HL-60 (cell line): ENCODE data around the gene MPO.

Source experiments
- DNase-seq, 2 experiments: peaks; one replicate each; pipeline ENCODE4 v3.0.0-alpha.2; 2010 to 2020; ENCODE audit warnings: low read depth in 1 of 2, low spot score in 1 of 2
- H3K27ac ChIP-seq: fragments of 250-450 bp; sonication (Bioruptor Pico); replicated peaks from 2 replicates; pipeline ENCODE4 v1.5.1; 2020; ENCODE audit warnings: mild to moderate bottlenecking, moderate library complexity
- H3K27me3 ChIP-seq: fragments of 250-450 bp; sonication (Bioruptor Pico); 2 replicates; pipeline ENCODE4 v1.5.1; 2021; ENCODE audit warnings: mild to moderate bottlenecking, moderate library complexity; ENCODE audit not compliant: insufficient read depth, poor library complexity, severe bottlenecking
- H3K4me3 ChIP-seq: replicated peaks from 2 replicates; pipeline ENCODE4 v1.5.1; 2011; ENCODE audit warnings: mild to moderate bottlenecking, control low read depth, low read length; ENCODE audit not compliant: insufficient read depth
- GABPA ChIP-seq: IDR thresholded peaks from 2 replicates; pipeline ENCODE4 v1.6.1; 2012; ENCODE audit warnings: low read depth
- POLR2AphosphoS5 ChIP-seq: IDR thresholded peaks from 2 replicates; pipeline ENCODE4 v1.6.1; 2012; ENCODE audit warnings: low read depth
- SPI1 ChIP-seq: IDR thresholded peaks from 2 replicates; pipeline ENCODE4 v1.6.1; 2012; ENCODE audit warnings: low read depth, mild to moderate bottlenecking, borderline replicate concordance
- TF ChIP-seq, protein P1 (sequence below): IDR thresholded peaks from one replicate; pipeline ENCODE4 v1.5.1; 2011; ENCODE audit warnings: low read length, control low read depth, inconsistent platforms; ENCODE audit not compliant: insufficient read depth
- TF ChIP-seq, protein P2 (sequence below): IDR thresholded peaks from 2 replicates; pipeline ENCODE4 v1.6.1; 2012; ENCODE audit warnings: low read depth; ENCODE audit not compliant: insufficient replicate concordance

The MPO gene

DNA sequence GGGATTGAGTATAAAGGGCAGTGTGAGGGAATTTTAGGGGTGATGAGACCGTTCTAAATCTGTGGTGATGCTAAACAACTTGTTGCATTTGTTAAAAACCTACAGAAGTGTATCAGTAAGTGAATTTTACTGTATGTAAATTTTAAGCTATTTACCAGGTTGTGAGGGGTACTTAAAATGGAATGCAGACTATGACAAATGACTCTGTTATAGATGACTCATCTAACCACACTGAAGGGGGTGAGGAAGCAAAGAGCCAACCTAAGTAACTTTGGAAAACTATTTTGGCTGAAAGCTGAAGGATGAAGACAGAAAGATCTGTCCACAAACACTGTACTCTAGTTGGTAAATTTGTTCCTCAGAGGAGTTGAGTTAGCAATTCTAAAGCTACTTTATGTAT is 56.4 kb downstream of the MPO start:
- DNase-seq, result no peak
- TF ChIP-seq GABPA, result no peak
- TF ChIP-seq, protein P1, sequence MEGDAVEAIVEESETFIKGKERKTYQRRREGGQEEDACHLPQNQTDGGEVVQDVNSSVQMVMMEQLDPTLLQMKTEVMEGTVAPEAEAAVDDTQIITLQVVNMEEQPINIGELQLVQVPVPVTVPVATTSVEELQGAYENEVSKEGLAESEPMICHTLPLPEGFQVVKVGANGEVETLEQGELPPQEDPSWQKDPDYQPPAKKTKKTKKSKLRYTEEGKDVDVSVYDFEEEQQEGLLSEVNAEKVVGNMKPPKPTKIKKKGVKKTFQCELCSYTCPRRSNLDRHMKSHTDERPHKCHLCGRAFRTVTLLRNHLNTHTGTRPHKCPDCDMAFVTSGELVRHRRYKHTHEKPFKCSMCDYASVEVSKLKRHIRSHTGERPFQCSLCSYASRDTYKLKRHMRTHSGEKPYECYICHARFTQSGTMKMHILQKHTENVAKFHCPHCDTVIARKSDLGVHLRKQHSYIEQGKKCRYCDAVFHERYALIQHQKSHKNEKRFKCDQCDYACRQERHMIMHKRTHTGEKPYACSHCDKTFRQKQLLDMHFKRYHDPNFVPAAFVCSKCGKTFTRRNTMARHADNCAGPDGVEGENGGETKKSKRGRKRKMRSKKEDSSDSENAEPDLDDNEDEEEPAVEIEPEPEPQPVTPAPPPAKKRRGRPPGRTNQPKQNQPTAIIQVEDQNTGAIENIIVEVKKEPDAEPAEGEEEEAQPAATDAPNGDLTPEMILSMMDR, result no peak
- no peak for TF ChIP-seq POLR2AphosphoS5
- no peak for TF ChIP-seq SPI1
- TF ChIP-seq, protein P2, sequence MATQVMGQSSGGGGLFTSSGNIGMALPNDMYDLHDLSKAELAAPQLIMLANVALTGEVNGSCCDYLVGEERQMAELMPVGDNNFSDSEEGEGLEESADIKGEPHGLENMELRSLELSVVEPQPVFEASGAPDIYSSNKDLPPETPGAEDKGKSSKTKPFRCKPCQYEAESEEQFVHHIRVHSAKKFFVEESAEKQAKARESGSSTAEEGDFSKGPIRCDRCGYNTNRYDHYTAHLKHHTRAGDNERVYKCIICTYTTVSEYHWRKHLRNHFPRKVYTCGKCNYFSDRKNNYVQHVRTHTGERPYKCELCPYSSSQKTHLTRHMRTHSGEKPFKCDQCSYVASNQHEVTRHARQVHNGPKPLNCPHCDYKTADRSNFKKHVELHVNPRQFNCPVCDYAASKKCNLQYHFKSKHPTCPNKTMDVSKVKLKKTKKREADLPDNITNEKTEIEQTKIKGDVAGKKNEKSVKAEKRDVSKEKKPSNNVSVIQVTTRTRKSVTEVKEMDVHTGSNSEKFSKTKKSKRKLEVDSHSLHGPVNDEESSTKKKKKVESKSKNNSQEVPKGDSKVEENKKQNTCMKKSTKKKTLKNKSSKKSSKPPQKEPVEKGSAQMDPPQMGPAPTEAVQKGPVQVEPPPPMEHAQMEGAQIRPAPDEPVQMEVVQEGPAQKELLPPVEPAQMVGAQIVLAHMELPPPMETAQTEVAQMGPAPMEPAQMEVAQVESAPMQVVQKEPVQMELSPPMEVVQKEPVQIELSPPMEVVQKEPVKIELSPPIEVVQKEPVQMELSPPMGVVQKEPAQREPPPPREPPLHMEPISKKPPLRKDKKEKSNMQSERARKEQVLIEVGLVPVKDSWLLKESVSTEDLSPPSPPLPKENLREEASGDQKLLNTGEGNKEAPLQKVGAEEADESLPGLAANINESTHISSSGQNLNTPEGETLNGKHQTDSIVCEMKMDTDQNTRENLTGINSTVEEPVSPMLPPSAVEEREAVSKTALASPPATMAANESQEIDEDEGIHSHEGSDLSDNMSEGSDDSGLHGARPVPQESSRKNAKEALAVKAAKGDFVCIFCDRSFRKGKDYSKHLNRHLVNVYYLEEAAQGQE, result no peak

More for the DNA sequence above, 56.4 kb downstream of the MPO start:
- H3K27ac ChIP-seq, result no peak overlapping the region
- no peak overlapping the region for H3K4me3 ChIP-seq
- H3K27me3 ChIP-seq, result no peaks in the 10 kb centered on the region
